Liver (tissue), 9 donors: ENCODE results near the gene RARA. TPM values are rescaled to one million over a fixed set of nuclear protein-coding genes. Genes with fewer than 3 reads are reported as not detected.

Experiments
- DNase-seq: peaks from one replicate; pipeline ENCODE4 v3.0.0-alpha.2; 2017; ENCODE audit warnings: low spot score
- H3K27ac ChIP-seq, 2 donors: one replicate each; pipeline ENCODE4 v1.7.0; 2013; ENCODE audit warnings: inconsistent platforms in 2 of 2, low read length in 2 of 2, control low read depth in 1 of 2, low read depth in 1 of 2, mild to moderate bottlenecking in 1 of 2
- H3K27me3 ChIP-seq, 4 donors: one replicate each; pipeline versions ENCODE4 v1.6.1 to v1.7.0; 2013; ENCODE audit warnings: low read length in 3 of 4, inconsistent platforms in 1 of 4, mild to moderate bottlenecking in 1 of 4, moderate library complexity in 1 of 4; ENCODE audit not compliant: control insufficient read depth in 4 of 4, insufficient read depth in 4 of 4
- H3K36me3 ChIP-seq, 4 donors: one replicate each; pipeline versions ENCODE4 v1.6.1 to v1.7.0; 2013; ENCODE audit warnings: low read length in 3 of 4, mild to moderate bottlenecking in 3 of 4, low read depth in 1 of 4, moderate library complexity in 1 of 4; ENCODE audit not compliant: control insufficient read depth in 4 of 4, insufficient read depth in 3 of 4
- H3K4me1 ChIP-seq, 4 donors: one replicate each; pipeline versions ENCODE4 v1.6.1 to v1.7.0; 2013; ENCODE audit warnings: low read length in 3 of 4, mild to moderate bottlenecking in 3 of 4, moderate library complexity in 1 of 4; ENCODE audit not compliant: control insufficient read depth in 4 of 4, insufficient read depth in 4 of 4
- H3K4me3 ChIP-seq, 3 donors: one replicate each; pipeline versions ENCODE4 v1.6.1 to v1.7.0; 2013; ENCODE audit warnings: low read length in 3 of 3, control low read depth in 1 of 3, low read depth in 1 of 3, mild to moderate bottlenecking in 1 of 3
- H3K9ac ChIP-seq, 2 donors: one replicate each; pipeline ENCODE4 v1.7.0; 2013; ENCODE audit warnings: low read length in 2 of 2, mild to moderate bottlenecking in 2 of 2, moderate library complexity in 2 of 2, control low read depth in 1 of 2, low read depth in 1 of 2
- H3K9me3 ChIP-seq, 4 donors: one replicate each; pipeline versions ENCODE4 v1.6.1 to v1.7.0; 2013; ENCODE audit warnings: low read length in 3 of 4; ENCODE audit not compliant: control insufficient read depth in 4 of 4
- ATF3 ChIP-seq: IDR thresholded peaks from 2 replicates; pipeline ENCODE4 v1.6.1; 2016; ENCODE audit warnings: antibody characterized with exemption
- EGR1 ChIP-seq, 2 donors: IDR thresholded peaks; 2 replicates each; pipeline ENCODE4 v1.6.1; 2016 to 2018; ENCODE audit warnings: antibody characterized with exemption in 2 of 2, low read depth in 2 of 2
- FOXA1 ChIP-seq: IDR thresholded peaks from 2 replicates; pipeline ENCODE4 v1.6.1; 2016; ENCODE audit warnings: antibody characterized with exemption
- GABPA ChIP-seq, 2 donors: IDR thresholded peaks in 1 of 2; conservative IDR thresholded peaks in 1 of 2; 2 replicates each; pipeline ENCODE4 v1.6.1; 2016; ENCODE audit warnings: antibody characterized with exemption in 2 of 2, mild to moderate bottlenecking in 1 of 2, moderate library complexity in 1 of 2
- HNF4A ChIP-seq, 2 donors: conservative IDR thresholded peaks; 2 replicates each; pipeline ENCODE4 v1.6.1; 2016; ENCODE audit warnings: antibody characterized with exemption in 2 of 2, mild to moderate bottlenecking in 2 of 2
- HNF4G ChIP-seq: IDR thresholded peaks from 2 replicates; pipeline ENCODE4 v1.6.1; 2016; ENCODE audit warnings: antibody characterized with exemption
- RAD21 ChIP-seq, 2 donors: IDR thresholded peaks; 2 replicates each; pipeline ENCODE4 v1.6.1; 2016; ENCODE audit warnings: antibody characterized with exemption in 2 of 2, mild to moderate bottlenecking in 2 of 2
- RXRA ChIP-seq, 2 donors: IDR thresholded peaks; 2 replicates each; pipeline ENCODE4 v1.6.1; 2017 to 2018; ENCODE audit warnings: antibody characterized with exemption in 2 of 2, mild to moderate bottlenecking in 1 of 2
- TAF1 ChIP-seq: conservative IDR thresholded peaks from 2 replicates; pipeline ENCODE4 v1.6.1; 2016; ENCODE audit warnings: antibody characterized with exemption, mild to moderate bottlenecking
- YY1 ChIP-seq: IDR thresholded peaks from 2 replicates; pipeline ENCODE4 v1.6.1; 2016; ENCODE audit warnings: antibody characterized with exemption, mild to moderate bottlenecking
- ZBTB33 ChIP-seq: IDR thresholded peaks from 2 replicates; pipeline ENCODE4 v1.6.1; 2016; ENCODE audit warnings: antibody characterized with exemption
- WGBS: extraction: QIAGEN DNeasy Blood & Tissue Kit; methylation state at CpG from one replicate; pipeline ENCODE4 v1.1.7; 2013; 5-methylcytosine and 5-hydroxymethylcytosine counted together
- polyA plus RNA-seq, 2 donors: library from polyadenylated mRNA; stranded (reverse) in 1 of 2; unstranded in 1 of 2; fragments of 200-250 nt in 1 of 2; fragments of >200 nt in 1 of 2; fragmentation: Nextera tagmentation in 1 of 2; extraction: Ambion mirVana in 1 of 2; gene quantifications; one replicate each; pipeline versions ENCODE4 v1.2.1 to v1.2.3, GENCODE V29; 2013 to 2015
- total RNA-seq, 2 donors: library from RNA; depleted of rRNA; stranded (reverse); fragments of >200 nt; gene quantifications; one replicate each; pipeline ENCODE4 v1.2.3, GENCODE V29; 2014
- TF ChIP-seq, protein P1 (sequence below): IDR thresholded peaks from 2 replicates; pipeline ENCODE4 v1.6.1; 2016; ENCODE audit warnings: antibody characterized with exemption, mild to moderate bottlenecking
- donor health status: healthy.
- donor health status: healthy.
- donor health status: healthy.
- donor health status: healthy.
- donor health status: healthy.

The RARA gene
- total and polyA plus RNA-seq, 4 donors: 6.6 to 26.2 (median 10.8) TPM

DNA sequence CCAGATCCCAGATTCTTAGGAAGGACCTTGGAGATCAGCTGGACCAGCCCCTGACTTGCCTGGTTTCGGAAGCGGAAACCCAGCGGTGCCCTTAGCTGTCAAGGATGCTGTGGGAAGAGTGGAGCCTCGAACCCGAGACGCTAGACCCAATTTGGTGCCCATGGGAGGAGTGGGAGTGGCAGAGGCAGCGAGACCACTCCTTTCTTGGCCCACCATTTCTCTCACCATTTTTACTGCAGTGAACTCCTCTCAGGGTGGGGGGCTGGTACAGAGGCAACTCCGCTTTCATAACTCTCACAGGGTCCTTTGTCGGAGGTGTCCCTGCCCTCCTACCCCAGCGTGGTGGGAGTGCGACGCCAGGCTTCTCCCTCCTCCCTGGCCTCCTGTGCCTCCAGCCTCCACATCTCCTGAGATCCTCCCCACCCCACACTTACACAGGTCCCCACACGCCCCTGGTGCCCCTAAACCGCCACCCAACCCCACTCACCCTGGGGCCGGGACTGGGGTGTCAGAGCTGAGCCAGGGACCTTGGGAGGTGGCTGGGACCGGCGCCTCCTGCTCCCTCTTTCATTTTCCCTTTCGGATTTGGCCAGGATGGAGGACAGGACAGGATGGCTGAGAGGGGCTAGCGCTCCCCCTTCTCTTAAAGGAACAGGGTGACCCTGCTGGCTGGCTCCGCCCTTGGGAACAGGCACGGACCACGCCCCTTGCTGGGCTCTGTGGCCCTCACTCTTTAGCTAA lies 55.3 kb downstream of the RARA start, which contains the start of gene GJD3:
Gene GJD3, minus strand, starts transcription at position 617 of the 741 bp plus-strand sequence. CDS start 922 bp downstream, outside the sequence.
- Histone ChIP-seq H3K4me1 (peaks cover 3 to 23% (median 15%) of the 10 kb centered on the region in 4 donors), H3K27me3 (no peaks in the 10 kb centered on the region), H3K9ac (peak within 1 kb of the TSS in 1 of 2 donors; percentile 38), H3K9me3 (no peaks in the 10 kb centered on the region), H3K36me3 (no peaks in the 10 kb centered on the region), H3K27ac (peak within 1 kb of the TSS in 1 of 2 donors; percentile 20), H3K4me3 (peak within 1 kb of the TSS; percentile 22 to 66 (median 47))
- no peak for DNase-seq
- 74% methylated on average over 22 of the region's 22 CpGs for WGBS
- TF ChIP-seq HNF4A (conservative IDR thresholded peaks at IDR 0.05) (no peak), TAF1 (no peak), GABPA (IDR thresholded peaks at IDR 0.05 in 1 of 2, conservative IDR thresholded peaks at IDR 0.05 in 1 of 2) (no peak), ZBTB33 (no peak), HNF4G (no peak)

- no peak for DNase-seq
- 92% methylated on average over 9 of the region's 9 CpGs for WGBS
- Histone ChIP-seq H3K27ac (no peak overlapping the region), H3K36me3 (no peaks in the 10 kb centered on the region), H3K9ac (no peak overlapping the region), H3K4me1 (peaks cover 3 to 23% (median 15%) of the 10 kb centered on the region in 4 donors), H3K4me3 (no peak overlapping the region), H3K27me3 (no peaks in the 10 kb centered on the region), H3K9me3 (no peaks in the 10 kb centered on the region)
- TF ChIP-seq RAD21 (IDR thresholded peaks at IDR 0.05): no peak
- no peak for TF ChIP-seq FOXA1
- no peak for TF ChIP-seq HNF4A (conservative IDR thresholded peaks at IDR 0.05)
- no peak for TF ChIP-seq RXRA (IDR thresholded peaks at IDR 0.05)
- no peak for TF ChIP-seq EGR1 (IDR thresholded peaks at IDR 0.05; ENCODE audit: low read depth in 2 of 2)
- TF ChIP-seq ZBTB33: no peak
- no peak for TF ChIP-seq ATF3
- no peak for TF ChIP-seq YY1
- TF ChIP-seq, protein P1, sequence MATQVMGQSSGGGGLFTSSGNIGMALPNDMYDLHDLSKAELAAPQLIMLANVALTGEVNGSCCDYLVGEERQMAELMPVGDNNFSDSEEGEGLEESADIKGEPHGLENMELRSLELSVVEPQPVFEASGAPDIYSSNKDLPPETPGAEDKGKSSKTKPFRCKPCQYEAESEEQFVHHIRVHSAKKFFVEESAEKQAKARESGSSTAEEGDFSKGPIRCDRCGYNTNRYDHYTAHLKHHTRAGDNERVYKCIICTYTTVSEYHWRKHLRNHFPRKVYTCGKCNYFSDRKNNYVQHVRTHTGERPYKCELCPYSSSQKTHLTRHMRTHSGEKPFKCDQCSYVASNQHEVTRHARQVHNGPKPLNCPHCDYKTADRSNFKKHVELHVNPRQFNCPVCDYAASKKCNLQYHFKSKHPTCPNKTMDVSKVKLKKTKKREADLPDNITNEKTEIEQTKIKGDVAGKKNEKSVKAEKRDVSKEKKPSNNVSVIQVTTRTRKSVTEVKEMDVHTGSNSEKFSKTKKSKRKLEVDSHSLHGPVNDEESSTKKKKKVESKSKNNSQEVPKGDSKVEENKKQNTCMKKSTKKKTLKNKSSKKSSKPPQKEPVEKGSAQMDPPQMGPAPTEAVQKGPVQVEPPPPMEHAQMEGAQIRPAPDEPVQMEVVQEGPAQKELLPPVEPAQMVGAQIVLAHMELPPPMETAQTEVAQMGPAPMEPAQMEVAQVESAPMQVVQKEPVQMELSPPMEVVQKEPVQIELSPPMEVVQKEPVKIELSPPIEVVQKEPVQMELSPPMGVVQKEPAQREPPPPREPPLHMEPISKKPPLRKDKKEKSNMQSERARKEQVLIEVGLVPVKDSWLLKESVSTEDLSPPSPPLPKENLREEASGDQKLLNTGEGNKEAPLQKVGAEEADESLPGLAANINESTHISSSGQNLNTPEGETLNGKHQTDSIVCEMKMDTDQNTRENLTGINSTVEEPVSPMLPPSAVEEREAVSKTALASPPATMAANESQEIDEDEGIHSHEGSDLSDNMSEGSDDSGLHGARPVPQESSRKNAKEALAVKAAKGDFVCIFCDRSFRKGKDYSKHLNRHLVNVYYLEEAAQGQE: no peak
These were observed 55.9 kb downstream of the RARA start for GRCh38 chr17:40364906-40365305.
